Measurements from ENCODE around the gene TRAK2. TPM values are rescaled to one million over a fixed set of nuclear protein-coding genes. Genes with fewer than 3 reads are reported as not detected.

Gene TRAK2
- total and polyA plus RNA-seq, 2 of the 13 experiments (the other 11 are each of a cell fraction or from before 2014, with no cell fraction given): 7.7 to 21.0 TPM

DNA sequence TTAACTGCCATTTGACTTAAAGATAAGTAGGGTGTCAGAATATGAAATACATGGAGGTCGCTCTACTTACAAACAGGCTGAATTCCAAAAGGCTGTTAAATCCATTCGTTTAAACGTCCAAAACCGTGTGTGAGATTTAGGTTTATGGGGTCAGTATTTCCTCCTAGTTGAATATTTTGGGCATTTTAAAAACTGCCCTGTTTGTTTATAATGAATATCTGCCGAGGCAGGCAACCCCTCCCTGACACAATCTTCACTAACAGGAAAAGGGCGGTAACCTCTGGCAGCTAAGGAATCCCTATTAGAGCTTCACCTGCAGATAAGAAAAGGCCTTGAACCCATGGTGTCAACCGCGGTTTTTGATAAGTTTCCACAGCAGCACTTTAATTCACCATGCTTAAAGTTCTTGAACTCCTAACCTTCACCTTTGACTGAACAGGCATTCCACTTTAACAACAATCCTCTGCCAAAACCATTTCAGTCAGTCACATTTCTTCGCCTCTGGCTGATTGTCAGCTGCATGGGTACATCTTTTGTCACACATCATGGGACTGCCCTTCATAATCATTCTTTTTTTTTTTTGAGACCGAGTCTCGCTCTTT lies 17.8 kb downstream of the TRAK2 start (continued):
- TF ChIP-seq SETDB1 (CRISPR knock-in tag; IDR thresholded peaks at IDR 0.05; ENCODE audit: borderline replicate concordance): no peak
- TF ChIP-seq PPARG (CRISPR knock-in tag; conservative IDR thresholded peaks at IDR 0.05): peak; percentile 79
- 0 out of 2 replicates have a peak, but pooled peaks have one; percentile 11 for TF ChIP-seq ZNF331 (CRISPR knock-in tag; IDR thresholded peaks at IDR 0.05)
- 0 out of 2 replicates have a peak, but pooled peaks have one; percentile 48 for TF ChIP-seq TOE1 (CRISPR knock-in tag; IDR thresholded peaks at IDR 0.05)
- TF ChIP-seq RXRA (CRISPR knock-in tag; IDR thresholded peaks at IDR 0.05): peak; percentile 60; the same call in 1 of the 2 replicates
- peak; percentile 39; the same call in 1 of the 2 replicates for TF ChIP-seq HNF4G (IDR thresholded peaks at IDR 0.05; ENCODE audit: borderline replicate concordance, low read depth, low read length)
- no peak for TF ChIP-seq HNF4G (CRISPR knock-in tag; IDR thresholded peaks at IDR 0.05; ENCODE audit: borderline replicate concordance, low read depth)
- no peak for TF ChIP-seq ZNF558 (CRISPR knock-in tag; IDR thresholded peaks at IDR 0.05; ENCODE audit: borderline replicate concordance)
- TF ChIP-seq SOX13 (IDR thresholded peaks at IDR 0.05): no peak
- peak in 1 of 2 experiments; percentile 77; a peak in 2 of 4 replicates for TF ChIP-seq SOX13 (CRISPR knock-in tag; conservative IDR thresholded peaks at IDR 0.05 in 1 of 2, IDR thresholded peaks at IDR 0.05 in 1 of 2)
- no peak for TF ChIP-seq FOXM1 (CRISPR knock-in tag; IDR thresholded peaks at IDR 0.05)
- no peak for TF ChIP-seq RBAK (CRISPR knock-in tag; IDR thresholded peaks at IDR 0.05)
- TF ChIP-seq YY1 (IDR thresholded peaks at IDR 0.05; ENCODE audit: insufficient read depth, insufficient replicate concordance, low read depth, low read length): no peak
- TF ChIP-seq, protein P1, sequence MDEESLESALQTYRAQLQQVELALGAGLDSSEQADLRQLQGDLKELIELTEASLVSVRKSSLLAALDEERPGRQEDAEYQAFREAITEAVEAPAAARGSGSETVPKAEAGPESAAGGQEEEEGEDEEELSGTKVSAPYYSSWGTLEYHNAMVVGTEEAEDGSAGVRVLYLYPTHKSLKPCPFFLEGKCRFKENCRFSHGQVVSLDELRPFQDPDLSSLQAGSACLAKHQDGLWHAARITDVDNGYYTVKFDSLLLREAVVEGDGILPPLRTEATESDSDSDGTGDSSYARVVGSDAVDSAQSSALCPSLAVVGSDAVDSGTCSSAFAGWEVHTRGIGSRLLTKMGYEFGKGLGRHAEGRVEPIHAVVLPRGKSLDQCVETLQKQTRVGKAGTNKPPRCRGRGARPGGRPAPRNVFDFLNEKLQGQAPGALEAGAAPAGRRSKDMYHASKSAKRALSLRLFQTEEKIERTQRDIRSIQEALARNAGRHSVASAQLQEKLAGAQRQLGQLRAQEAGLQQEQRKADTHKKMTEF (CRISPR knock-in tag; IDR thresholded peaks at IDR 0.05): no peak; the same call in 1 of the 2 replicates
- TF ChIP-seq ELF3 (CRISPR knock-in tag; IDR thresholded peaks at IDR 0.05): no peak
- no peak for TF ChIP-seq ZFP41 (CRISPR knock-in tag; IDR thresholded peaks at IDR 0.05; ENCODE audit: borderline replicate concordance)
- peak; percentile 48; the same call in 1 of the 2 replicates for TF ChIP-seq ERF (CRISPR knock-in tag; IDR thresholded peaks at IDR 0.05)
- TF ChIP-seq CREM (IDR thresholded peaks at IDR 0.05): peak; percentile 39; the same call in 1 of the 2 replicates
- no peak for TF ChIP-seq CREM (CRISPR knock-in tag; IDR thresholded peaks at IDR 0.05)
- TF ChIP-seq, protein P2, sequence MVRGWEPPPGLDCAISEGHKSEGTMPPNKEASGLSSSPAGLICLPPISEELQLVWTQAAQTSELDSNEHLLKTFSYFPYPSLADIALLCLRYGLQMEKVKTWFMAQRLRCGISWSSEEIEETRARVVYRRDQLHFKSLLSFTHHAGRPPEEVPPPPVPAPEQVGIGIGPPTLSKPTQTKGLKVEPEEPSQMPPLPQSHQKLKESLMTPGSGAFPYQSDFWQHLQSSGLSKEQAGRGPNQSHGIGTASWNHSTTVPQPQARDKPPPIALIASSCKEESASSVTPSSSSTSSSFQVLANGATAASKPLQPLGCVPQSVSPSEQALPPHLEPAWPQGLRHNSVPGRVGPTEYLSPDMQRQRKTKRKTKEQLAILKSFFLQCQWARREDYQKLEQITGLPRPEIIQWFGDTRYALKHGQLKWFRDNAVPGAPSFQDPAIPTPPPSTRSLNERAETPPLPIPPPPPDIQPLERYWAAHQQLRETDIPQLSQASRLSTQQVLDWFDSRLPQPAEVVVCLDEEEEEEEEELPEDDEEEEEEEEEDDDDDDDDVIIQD (CRISPR knock-in tag; IDR thresholded peaks at IDR 0.05; ENCODE audit: low read depth): 0 out of 2 replicates have a peak, but pooled peaks have one; percentile 13
- no peak for TF ChIP-seq SNAPC4 (CRISPR knock-in tag; IDR thresholded peaks at IDR 0.05)
- peak; percentile 53 for TF ChIP-seq MED1 (CRISPR knock-in tag; IDR thresholded peaks at IDR 0.05)
- peak; percentile 92 for TF ChIP-seq NR2F2 (IDR thresholded peaks at IDR 0.05; ENCODE audit: borderline replicate concordance, low read depth)
- TF ChIP-seq NCOA2 (CRISPR knock-in tag; IDR thresholded peaks at IDR 0.05): peak; percentile 86

All from HepG2 (cell line).